Subcutaneous adipose tissue (tissue), 4 donors: ENCODE results near the gene GLI3. TPM values are rescaled to one million over a fixed set of nuclear protein-coding genes. Genes with fewer than 3 reads are reported as not detected.

Source experiments
- total RNA-seq, 4 donors: library from RNA; depleted of rRNA; stranded (reverse); fragments of >200 nt; gene quantifications; one replicate each; pipeline ENCODE4 v1.1.0, GENCODE V29; 2016
- TF ChIP-seq, protein P1 (sequence below): fragments of 450-650 bp; IDR thresholded peaks from one replicate; pipeline ENCODE4 v1.5.1; 2016; ENCODE audit warnings: low read depth, mild to moderate bottlenecking, control low read depth, antibody characterized with exemption, moderate library complexity

The GLI3 gene
- total RNA-seq, 4 donors from 2014 or later = 11.6 to 16.8 (median 16.3) TPM

DNA sequence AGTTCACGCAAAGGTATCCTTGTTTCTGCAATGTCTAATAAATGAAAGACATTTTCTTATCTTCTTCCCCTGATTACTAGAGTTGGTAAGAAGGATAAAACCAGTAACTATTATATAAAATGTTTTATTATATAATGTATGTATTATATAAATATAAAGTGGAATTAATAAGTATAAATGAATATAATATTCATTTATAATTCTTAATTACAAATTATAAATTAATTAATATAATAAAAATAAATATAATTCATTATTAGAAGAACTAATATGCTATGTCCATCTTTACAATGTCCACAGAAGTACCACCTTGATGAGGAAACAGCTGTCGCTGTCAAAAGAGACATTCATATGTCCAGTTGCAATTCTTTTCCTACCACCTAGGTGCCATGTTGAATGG, 177.7 kb downstream of the GLI3 start:
- TF ChIP-seq, protein P1, sequence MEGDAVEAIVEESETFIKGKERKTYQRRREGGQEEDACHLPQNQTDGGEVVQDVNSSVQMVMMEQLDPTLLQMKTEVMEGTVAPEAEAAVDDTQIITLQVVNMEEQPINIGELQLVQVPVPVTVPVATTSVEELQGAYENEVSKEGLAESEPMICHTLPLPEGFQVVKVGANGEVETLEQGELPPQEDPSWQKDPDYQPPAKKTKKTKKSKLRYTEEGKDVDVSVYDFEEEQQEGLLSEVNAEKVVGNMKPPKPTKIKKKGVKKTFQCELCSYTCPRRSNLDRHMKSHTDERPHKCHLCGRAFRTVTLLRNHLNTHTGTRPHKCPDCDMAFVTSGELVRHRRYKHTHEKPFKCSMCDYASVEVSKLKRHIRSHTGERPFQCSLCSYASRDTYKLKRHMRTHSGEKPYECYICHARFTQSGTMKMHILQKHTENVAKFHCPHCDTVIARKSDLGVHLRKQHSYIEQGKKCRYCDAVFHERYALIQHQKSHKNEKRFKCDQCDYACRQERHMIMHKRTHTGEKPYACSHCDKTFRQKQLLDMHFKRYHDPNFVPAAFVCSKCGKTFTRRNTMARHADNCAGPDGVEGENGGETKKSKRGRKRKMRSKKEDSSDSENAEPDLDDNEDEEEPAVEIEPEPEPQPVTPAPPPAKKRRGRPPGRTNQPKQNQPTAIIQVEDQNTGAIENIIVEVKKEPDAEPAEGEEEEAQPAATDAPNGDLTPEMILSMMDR = no peak

DNA sequence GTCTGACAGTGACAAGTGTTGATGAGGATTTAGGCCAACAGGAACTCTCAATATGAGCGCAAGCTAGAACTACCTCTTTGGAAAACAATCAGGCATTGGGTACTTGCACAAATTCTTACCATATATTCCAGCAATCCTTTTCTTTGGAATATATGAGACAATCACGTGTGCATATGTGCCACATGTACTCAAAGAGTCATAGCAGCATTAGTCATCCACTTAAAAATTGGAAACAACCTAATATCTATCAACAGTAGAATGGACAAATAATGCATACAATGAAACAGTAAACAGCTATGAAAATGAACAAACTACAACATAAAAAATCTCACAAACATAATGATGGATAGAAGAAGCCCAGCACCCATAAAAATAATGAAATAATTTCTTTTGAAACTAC, 179.7 kb downstream of the GLI3 start:
- TF ChIP-seq, protein P1 = no peak

DNA sequence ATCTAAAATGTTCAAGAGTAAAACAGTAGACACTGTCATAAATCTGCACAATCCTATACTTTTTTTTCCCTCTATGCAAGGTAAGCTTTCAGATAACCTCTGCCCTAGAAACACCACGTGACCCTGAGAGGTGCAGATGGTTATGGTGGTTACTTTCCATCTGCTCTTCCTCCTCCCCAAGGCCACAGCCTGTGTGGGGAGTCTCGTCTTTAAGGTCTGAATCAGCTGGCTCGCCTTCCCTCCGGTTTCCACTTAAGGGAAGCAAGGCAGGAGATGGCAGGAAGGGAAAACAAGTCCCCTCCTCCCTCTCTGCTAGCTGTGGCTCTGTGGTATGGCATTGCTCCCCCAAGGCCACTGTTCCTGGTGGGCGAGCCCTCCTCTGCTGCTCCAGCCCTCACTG, 181.8 kb downstream of the GLI3 start:
- TF ChIP-seq, protein P1 = no peak

DNA sequence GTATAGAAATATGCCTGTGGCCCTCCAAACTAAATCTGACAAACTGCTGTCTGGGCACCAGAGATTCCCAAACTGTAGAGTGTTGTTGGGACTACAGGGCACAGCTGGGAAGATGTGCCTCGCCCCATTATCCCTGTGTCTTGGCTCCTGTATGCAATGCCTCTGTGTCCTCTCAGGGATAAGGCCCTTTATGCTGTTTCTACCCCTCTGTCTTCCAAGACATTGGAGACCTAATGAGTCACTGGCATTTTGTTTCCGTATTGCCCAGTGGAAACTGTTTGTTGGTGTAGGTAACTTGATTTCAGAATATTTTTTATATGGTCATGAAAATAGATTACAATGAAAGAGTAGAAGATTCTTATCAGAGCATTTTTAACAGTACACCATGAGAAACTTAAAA, 183.2 kb downstream of the GLI3 start:
- TF ChIP-seq, protein P1 = no peak

DNA sequence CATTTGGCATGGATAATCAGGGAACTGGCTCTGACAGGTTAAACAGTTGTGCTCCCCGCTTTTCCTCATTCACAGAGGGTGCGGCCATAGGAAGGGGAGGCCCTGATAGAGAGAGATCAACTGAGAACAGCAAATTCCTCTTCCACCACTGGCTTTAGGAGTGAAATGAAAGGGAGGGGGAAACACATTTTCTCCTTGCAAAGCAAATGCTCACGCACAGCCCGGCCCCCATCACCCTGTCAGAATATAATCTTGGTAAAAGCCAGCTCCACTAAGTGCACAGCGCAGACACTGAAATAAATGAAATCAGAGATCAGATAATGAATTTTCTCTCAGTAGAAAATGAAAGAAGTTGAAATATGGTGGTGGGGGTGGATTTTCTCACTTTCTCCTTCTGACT, 187.2 kb downstream of the GLI3 start:
- TF ChIP-seq, protein P1 = no peak

DNA sequence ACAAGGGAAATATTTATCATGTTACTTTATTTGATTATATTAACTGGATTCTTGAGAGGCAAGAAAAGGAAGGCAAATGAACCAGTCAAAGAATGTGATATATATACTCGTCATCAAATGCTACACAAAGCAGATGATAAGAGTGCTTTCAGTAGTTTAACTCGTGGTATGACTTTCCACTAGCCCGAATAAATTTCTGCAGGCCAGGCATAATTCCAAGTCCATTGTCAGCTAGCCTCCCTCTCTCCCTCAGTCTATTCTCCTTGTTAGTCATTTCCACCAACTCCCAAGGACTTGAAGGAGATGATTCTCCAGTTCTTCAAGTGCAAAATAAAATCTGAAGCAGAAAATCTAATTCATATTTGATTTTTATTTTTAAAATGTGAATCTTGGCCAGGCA, 190.5 kb downstream of the GLI3 start:
- TF ChIP-seq, protein P1 = no peak

DNA sequence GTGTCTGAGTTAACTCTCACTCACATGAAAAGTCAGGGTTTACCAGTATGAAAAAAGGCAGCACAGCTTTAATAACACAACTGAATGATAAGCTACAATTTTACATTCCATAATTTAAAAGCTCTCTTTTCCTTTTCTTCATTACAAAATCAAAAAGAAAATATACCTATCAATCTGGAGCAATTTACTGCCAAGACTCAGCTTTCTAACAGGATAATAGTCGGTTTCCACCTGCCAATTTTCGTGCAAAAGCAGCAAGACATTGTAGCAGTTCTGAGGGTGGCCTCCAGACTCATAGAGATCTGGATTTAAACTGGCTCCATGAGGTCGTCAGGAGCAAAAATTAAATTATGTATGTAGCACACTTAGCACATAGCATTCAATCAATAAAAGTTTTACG, 191.0 kb downstream of the GLI3 start:
- TF ChIP-seq, protein P1 = no peak
